Type B pancreatic cell (in vitro differentiated cells): ENCODE results near the gene FLYWCH1. TPM values are rescaled to one million over a fixed set of nuclear protein-coding genes. Genes with fewer than 3 reads are reported as not detected.
A peak's percentile ranks its signal among the peaks of the same experiment; 100 is the strongest.

Experiments
- DNase-seq: peaks from one replicate; pipeline ENCODE4 v3.0.0; 2021; ENCODE audit warnings: mixed read lengths; ENCODE audit not compliant: unreplicated experiment; ENCODE audit errors: extremely low spot score
- H3K27ac Mint-ChIP-seq: 2 replicates; pipeline ENCODE4 v1.8.0; 2021; ENCODE audit warnings: mild to moderate bottlenecking, mixed read lengths
- H3K27me3 Mint-ChIP-seq: 2 replicates; pipeline ENCODE4 v1.8.0; 2021; ENCODE audit warnings: mixed read lengths
- H3K36me3 Mint-ChIP-seq: 2 replicates; pipeline ENCODE4 v1.8.0; 2021; ENCODE audit warnings: mixed read lengths
- H3K4me1 Mint-ChIP-seq: one replicate; pipeline ENCODE4 v1.8.0; 2021; ENCODE audit warnings: mixed read lengths; ENCODE audit not compliant: unreplicated experiment
- H3K4me3 Mint-ChIP-seq: 2 replicates; pipeline ENCODE4 v1.8.0; 2021; ENCODE audit warnings: mild to moderate bottlenecking, mixed read lengths
- H3K9me3 Mint-ChIP-seq: 2 replicates; pipeline ENCODE4 v1.8.0; 2021; ENCODE audit warnings: mixed read lengths
- total RNA-seq: library from RNA; stranded (reverse); gene quantifications from 2 replicates; pipeline ENCODE4 v1.2.1, GENCODE V29; 2021; ENCODE audit warnings: low replicate concordance
- TF ChIP-seq, protein P1 (sequence below): fragments of 200-600 bp; sonication (generic); conservative IDR thresholded peaks from 2 replicates; pipeline ENCODE4 v1.5.0; 2021; ENCODE audit warnings: antibody characterized with exemption, mild to moderate bottlenecking

Gene FLYWCH1
- total RNA-seq, 1 donor from 2014 or later, result 28.6 TPM

DNA sequence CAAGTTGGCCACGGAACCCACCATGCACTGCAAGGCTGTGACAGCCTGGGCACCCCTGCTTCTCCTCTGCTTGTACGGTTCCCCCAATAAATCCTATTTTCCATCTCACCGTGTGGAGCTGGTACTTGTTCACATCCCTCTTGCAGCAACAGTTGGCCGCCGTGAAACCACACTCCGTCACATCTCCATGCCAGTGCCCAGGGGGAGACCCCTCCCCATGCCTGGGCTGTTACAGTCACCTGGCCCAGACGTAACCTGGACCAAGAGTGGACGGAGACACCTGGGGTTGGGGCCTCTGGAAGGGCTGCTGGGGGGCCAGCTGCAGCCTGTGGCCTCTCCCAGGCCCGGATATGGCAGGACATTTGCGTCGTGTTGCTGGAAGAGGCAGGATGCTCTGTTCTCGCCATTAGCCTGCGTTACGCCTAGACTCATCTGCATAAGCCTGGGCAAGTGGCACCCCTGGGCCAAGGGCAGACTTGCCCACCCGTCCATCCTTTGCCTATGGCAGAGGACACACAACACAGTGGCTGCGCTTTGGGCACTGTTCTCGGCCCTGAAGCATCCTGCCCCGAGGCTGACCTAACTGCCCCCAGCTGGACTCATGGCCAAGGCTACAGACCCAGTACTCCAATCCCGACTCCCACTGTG lies 38.1 kb downstream of the FLYWCH1 start:
- TF ChIP-seq, protein P1, sequence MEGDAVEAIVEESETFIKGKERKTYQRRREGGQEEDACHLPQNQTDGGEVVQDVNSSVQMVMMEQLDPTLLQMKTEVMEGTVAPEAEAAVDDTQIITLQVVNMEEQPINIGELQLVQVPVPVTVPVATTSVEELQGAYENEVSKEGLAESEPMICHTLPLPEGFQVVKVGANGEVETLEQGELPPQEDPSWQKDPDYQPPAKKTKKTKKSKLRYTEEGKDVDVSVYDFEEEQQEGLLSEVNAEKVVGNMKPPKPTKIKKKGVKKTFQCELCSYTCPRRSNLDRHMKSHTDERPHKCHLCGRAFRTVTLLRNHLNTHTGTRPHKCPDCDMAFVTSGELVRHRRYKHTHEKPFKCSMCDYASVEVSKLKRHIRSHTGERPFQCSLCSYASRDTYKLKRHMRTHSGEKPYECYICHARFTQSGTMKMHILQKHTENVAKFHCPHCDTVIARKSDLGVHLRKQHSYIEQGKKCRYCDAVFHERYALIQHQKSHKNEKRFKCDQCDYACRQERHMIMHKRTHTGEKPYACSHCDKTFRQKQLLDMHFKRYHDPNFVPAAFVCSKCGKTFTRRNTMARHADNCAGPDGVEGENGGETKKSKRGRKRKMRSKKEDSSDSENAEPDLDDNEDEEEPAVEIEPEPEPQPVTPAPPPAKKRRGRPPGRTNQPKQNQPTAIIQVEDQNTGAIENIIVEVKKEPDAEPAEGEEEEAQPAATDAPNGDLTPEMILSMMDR, result no peak
- peaks cover 7% of the 10 kb centered on the region for H3K36me3 Mint-ChIP-seq
- no peak for DNase-seq
- no peaks in the 10 kb centered on the region for H3K9me3 Mint-ChIP-seq
- H3K27ac Mint-ChIP-seq, result no peak overlapping the region
- no peak overlapping the region for H3K4me3 Mint-ChIP-seq
- H3K4me1 Mint-ChIP-seq, result no peaks in the 10 kb centered on the region
- no peaks in the 10 kb centered on the region for H3K27me3 Mint-ChIP-seq

DNA sequence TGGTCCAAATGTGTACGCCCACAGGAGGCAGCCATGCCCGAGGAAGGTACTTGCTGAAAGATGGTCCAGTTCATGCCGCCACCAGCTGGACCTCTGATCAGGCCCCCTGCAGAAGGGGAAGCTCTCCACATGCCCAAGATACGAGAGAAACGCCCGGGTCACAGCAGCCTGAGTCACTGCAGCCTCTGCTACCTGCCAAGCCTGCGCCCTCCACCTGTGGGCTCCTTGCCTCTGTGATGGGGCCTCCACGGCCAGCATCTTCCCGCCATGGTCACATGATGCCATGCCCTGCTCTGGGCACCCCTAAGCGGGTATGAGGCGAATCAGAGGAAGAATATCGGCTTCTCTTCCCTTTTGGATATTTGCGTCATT lies 38.6 kb downstream of the FLYWCH1 start:
- Mint-ChIP-seq H3K9me3 (no peaks in the 10 kb centered on the region), H3K4me3 (no peak overlapping the region), H3K27ac (no peak overlapping the region), H3K36me3 (peaks cover 7% of the 10 kb centered on the region), H3K4me1 (no peaks in the 10 kb centered on the region), H3K27me3 (no peaks in the 10 kb centered on the region)
- TF ChIP-seq, protein P1, result no peak
- no peak for DNase-seq

DNA sequence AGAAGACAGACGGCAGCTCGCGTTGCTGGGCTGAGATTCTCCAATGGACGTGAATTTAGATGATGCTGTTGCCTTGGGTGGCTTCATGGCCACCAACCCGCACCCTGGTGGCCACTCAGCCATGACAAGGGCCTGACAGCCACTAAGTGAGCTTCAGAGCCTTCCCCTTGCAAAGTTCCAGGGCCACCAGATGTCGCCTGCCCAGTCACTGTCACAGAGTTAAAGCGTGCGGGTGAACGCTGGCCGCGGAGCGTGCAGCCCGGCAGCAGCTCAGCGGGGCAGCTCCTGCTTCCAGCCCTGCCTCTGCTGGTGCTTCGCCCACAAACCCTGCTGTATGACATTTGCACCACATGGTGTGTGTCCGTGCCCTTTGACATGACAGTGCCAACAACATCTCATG lies 39.0 kb downstream of the FLYWCH1 start:
- Mint-ChIP-seq H3K27me3 (no peaks in the 10 kb centered on the region), H3K4me3 (no peak overlapping the region), H3K27ac (no peak overlapping the region), H3K36me3 (peaks cover 7% of the 10 kb centered on the region), H3K4me1 (no peaks in the 10 kb centered on the region), H3K9me3 (no peaks in the 10 kb centered on the region)
- TF ChIP-seq, protein P1, result no peak
- no peak for DNase-seq

DNA sequence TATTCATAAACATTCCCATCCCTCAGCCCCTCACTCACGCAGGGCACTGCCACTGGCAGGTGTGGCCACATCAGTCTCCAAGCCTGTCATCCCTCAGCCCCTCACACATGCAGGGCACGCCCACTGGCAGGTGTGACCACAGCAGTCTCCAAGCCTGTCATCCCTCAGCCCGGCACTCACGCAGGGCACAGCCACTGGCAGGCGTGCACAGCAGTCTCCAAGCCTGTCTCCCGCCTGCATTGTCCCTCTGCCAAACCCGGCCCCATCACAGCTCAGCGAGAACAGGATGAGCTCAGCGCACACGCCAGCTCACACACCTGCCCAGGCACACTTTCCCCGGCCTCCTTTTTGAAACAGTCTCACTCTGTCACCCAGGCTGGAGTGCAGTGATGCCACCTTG lies 40.9 kb downstream of the FLYWCH1 start:
- no peaks in the 10 kb centered on the region for H3K9me3 Mint-ChIP-seq
- no peak overlapping the region for H3K27ac Mint-ChIP-seq
- H3K4me1 Mint-ChIP-seq, result no peaks in the 10 kb centered on the region
- DNase-seq, result no peak
- H3K27me3 Mint-ChIP-seq, result peaks cover 4% of the 10 kb centered on the region
- no peak overlapping the region for H3K4me3 Mint-ChIP-seq
- H3K36me3 Mint-ChIP-seq, result no peaks in the 10 kb centered on the region
- TF ChIP-seq, protein P1, result no peak

DNA sequence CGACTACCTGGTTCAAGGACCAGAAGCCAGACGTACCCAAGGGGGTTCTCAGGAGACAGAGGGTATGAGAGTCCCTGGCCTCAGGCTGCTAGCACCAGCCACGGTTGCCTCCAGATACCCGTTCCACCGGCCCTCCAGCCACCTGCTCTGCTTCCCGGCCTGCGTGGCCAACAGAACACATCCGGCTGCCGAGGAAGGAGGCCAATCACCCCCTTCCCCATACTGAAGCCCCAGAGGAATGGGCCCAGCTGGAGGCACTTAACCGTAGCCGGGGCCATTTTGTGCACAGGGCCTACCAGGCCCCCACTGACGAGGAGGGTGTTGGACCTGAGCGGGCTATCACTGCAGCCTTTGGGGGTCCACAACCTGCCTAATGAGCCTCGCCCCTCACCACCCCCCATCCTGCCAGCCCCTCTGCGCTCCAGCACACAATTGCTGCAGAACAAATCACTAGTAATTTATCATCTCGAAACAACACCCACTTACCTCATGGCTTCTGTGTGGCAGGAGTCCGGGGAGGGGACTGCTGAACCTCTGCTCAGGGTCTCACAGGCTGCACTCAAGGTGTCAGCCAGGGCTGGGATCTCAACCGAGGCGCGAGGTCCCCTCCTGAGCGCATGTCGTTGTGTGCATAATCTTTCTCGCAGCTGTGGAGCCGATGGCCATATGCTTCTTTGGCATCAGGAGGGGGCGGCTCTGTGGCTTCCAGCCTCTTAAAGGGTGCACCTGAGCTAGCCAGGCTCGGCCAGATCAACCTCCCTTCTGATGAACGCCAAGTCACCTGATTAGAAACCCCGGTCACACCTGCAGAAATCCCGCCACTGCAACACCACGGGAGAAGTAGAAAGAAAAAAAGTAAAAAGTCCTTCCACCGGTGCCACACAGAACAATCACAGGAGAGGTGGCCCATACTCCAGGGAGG lies 42.2 kb downstream of the FLYWCH1 start:
- H3K4me3 Mint-ChIP-seq, result peak overlapping the region; percentile 41
- peaks cover 4% of the 10 kb centered on the region for H3K27me3 Mint-ChIP-seq
- DNase-seq, result no peak
- H3K36me3 Mint-ChIP-seq, result no peaks in the 10 kb centered on the region
- TF ChIP-seq, protein P1, result no peak
- H3K4me1 Mint-ChIP-seq, result no peaks in the 10 kb centered on the region
- H3K27ac Mint-ChIP-seq, result no peak overlapping the region
- no peaks in the 10 kb centered on the region for H3K9me3 Mint-ChIP-seq
